HG02588 (cell line): ENCODE measurements around the gene NRG3.

Source experiments
- ATAC-seq: cut with Tn5 transposase; IDR thresholded peaks from one replicate; pipeline ENCODE4 v1.9.1; 2021; ENCODE audit warnings: mild to moderate bottlenecking, moderate library complexity; ENCODE audit not compliant: unreplicated experiment

The NRG3 gene

GRCh38 chr10:82206831-82207230, 331.8 kb downstream of the NRG3 start:
- ATAC-seq, result no peak

GRCh38 chr10:82208726-82209125, 333.7 kb downstream of the NRG3 start:
- no peak for ATAC-seq

- ATAC-seq, result no peak
These were observed 335.3 kb downstream of the NRG3 start for GRCh38 chr10:82210331-82210730.

- no peak for ATAC-seq
These were observed 336.4 kb downstream of the NRG3 start for GRCh38 chr10:82211346-82211745.

- ATAC-seq, result no peak
These were observed 337.8 kb downstream of the NRG3 start for GRCh38 chr10:82212753-82213152.

GRCh38 chr10:82213784-82214183, 338.8 kb downstream of the NRG3 start:
- ATAC-seq, result no peak

- no peak for ATAC-seq
These were observed 346.1 kb downstream of the NRG3 start for GRCh38 chr10:82221056-82221455.

- ATAC-seq, result no peak
These were observed 346.7 kb downstream of the NRG3 start for GRCh38 chr10:82221601-82222149.

GRCh38 chr10:82228701-82229100, 353.7 kb downstream of the NRG3 start:
- no peak for ATAC-seq

GRCh38 chr10:82234173-82234572, 359.2 kb downstream of the NRG3 start:
- ATAC-seq, result no peak

GRCh38 chr10:82236084-82236731, 361.2 kb downstream of the NRG3 start:
- no peak for ATAC-seq

- no peak for ATAC-seq
These were observed 363.3 kb downstream of the NRG3 start for GRCh38 chr10:82238291-82238690.

GRCh38 chr10:82240408-82240807, 365.4 kb downstream of the NRG3 start:
- no peak for ATAC-seq

- no peak for ATAC-seq
These were observed 367.8 kb downstream of the NRG3 start for GRCh38 chr10:82242778-82243177.

GRCh38 chr10:82245157-82245556, 370.2 kb downstream of the NRG3 start:
- no peak for ATAC-seq

- no peak for ATAC-seq
These were observed 371.0 kb downstream of the NRG3 start for GRCh38 chr10:82245906-82246560.

- ATAC-seq, result no peak
These were observed 374.1 kb downstream of the NRG3 start for GRCh38 chr10:82249141-82249540.

- ATAC-seq, result no peak
These were observed 376.4 kb downstream of the NRG3 start for GRCh38 chr10:82251222-82251906.

- ATAC-seq, result no peak
These were observed 377.1 kb downstream of the NRG3 start for GRCh38 chr10:82252081-82252480.

- ATAC-seq, result no peak
These were observed 379.2 kb downstream of the NRG3 start for GRCh38 chr10:82254237-82254636.

- no peak for ATAC-seq
These were observed 381.3 kb downstream of the NRG3 start for GRCh38 chr10:82256275-82256674.

GRCh38 chr10:82266438-82266837, 391.4 kb downstream of the NRG3 start:
- no peak for ATAC-seq
